NCI-H146 treated with DMSO at 0.1 percent for 48 hours (cell line): ENCODE data around the gene NBPF11.
"Not testable (repeated sequence)": the region's sequence is repeated elsewhere in the genome, so short reads cannot be mapped to it uniquely, and the experiment has no call there.

Experiments
- DNase-seq: peaks from one replicate; lab custom pipeline; 2025; ENCODE audit not compliant: unreplicated experiment; lab: John Stamatoyannopoulos, UW

NBPF11 gene

DNA sequence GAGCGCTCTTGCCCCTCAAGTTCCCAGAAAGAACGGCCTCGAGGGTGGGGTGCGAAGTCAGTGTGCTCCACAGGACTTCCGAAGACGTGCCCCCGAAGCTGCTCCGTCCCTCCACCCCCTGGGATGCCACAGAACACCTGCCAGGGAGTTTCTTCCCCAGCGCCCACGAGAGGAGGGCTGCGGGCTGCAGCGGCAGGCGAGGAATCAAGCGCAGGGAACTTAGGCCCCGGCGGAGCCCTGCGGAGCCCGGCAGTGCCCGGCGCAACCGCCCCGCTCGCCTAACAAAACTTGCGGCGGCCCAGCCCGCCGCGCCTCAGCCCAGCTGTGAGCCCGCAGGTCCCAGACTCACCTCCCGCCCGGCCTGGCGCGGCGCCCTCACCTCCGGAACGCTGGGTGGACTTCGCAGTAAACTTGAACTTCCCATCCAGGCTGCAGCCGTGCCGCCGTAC, 686 bp downstream of the NBPF11 start:
- not testable (repeated sequence) for DNase-seq

DNA sequence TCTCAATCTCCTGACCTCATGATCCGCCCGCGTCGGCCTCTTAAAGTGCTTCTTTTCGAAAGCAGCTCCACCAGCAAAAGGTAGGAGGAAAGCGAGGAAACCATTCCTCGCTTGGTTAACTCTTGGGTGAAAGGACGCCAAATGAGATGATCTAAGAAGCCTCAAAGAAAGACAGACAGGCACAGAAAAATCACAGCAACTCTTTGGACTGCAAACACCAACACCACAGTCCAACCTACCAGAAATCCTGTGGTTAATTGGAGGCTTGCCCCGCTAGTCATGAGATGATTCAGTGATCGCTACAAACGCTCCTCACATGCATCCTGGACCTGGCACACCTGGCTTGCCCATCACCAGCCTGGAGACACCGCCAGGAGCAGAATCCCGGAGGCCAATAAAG, 1.1 kb downstream of the NBPF11 start:
- not testable (repeated sequence) for DNase-seq

DNA sequence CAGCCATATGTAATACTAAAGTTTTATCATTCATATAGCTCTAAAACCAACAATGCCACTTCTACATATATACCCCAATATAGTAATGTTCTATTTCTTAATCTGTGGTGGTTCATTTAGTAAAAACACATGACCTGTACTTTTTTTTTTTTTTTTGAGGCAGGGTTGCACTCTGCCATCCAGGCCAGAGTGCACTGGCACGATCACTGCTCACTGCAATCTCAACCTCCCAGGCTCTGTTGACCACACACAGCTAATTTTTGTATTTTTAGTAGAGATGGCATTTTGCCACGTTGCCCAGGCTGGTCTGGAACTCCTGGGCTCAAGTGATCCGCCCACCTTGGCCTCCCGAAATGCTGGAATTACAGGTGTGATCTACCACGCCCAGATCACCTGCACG, 2.1 kb downstream of the NBPF11 start:
- DNase-seq, result not testable (repeated sequence)

DNA sequence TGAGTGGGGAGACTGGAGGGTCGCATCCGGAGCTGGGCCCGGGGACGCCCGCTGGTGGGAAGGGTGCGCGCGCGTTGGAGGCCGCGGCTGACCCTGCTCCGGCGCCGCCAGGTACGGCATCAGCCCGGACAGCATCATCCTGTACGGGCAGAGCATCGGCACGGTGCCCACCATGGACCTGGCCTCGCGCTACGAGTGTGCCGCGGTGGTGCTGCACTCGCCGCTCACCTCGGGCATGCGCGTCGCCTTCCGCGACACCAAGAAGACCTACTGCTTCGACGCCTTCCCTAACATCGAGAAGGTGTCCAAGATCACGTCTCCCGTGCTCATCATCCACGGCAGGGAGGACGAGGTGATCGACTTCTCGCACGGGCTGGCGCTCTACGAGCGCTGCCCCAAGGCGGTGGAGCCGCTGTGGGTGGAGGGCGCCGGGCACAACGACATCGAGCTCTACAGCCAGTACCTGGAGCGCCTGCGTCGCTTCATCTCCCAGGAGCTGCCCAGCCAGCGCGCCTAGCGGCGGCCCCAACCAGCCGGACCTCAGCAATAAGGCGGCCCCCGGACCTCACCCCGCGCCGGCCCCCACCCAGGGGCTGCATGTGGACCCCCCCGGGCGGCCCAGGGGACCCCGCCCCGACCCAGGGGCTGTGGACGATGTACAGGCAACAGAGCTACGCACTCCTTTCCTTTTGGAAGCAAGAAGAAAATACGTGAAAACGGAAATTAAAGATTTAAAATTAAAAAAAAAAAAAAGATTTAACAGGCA, 2.8 kb downstream of the NBPF11 start:
- not testable (repeated sequence) for DNase-seq

DNA sequence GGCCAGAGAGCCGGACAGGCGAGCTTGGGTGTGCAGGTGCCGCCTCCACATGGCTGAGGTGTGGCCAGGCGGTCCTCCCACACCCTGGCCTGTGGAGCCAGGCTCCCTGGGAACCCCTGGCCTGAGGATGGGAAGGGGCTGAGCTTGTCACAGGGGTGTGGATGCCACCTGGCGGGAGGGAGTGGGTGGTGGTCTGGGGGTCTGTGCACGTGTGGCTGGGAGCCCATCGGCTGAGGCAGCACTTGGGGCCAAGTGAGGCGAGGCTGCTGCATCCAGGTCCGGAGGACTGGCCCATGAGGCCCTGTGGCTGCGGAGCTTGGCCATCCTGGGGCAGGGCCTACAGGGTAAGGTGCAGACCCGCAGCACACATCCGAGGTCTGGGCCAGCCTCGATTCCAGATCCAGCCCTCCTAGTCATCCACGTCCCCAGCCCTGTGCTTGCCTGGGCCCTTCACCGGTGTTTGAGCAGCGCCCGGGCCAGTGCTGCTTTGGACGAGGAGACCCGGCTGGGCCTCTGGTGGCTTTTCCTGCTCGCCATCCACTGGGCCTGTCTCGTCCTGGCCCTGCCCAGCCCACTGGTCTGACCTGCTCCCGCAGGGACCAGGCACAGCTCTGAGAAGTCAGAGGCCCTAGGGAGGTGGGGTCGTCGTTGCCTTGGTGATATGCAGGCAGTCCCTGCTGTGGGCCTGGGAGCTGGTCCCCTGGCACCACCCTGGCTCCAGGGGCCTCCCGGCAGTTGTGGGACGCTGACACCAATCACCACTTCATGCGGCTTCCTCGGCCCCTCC, 4.8 kb downstream of the NBPF11 start:
- DNase-seq, result not testable (repeated sequence)

DNA sequence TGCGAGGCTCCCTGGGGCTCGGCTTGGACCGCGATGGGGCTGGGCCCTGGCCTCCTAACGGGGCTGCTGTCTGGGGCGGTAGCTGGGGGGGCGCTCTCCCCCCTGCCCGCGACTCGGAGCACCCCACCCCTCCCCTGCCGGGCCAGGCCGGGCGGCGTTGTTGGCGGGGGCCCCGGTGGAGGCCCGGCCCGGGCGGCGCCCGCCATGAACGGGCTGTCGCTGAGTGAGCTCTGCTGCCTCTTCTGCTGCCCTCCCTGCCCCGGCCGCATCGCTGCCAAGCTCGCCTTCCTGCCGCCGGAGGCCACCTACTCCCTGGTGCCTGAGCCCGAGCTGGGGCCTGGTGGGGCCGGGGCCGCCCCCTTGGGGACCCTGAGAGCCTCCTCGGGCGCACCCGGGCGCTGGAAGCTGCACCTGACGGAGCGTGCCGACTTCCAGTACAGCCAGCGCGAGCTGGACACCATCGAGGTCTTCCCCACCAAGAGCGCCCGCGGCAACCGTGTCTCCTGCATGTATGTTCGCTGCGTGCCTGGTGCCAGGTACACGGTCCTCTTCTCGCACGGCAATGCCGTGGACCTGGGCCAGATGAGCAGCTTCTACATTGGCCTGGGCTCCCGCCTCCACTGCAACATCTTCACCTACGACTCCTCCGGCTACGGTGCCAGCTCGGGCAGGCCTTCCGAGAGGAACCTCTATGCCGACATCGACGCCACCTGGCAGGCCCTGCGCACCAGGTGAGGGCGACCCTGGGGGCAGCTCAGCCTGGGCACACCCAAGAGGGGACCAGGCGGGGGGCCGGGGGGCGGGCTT, 5.7 kb downstream of the NBPF11 start:
- not testable (repeated sequence) for DNase-seq

DNA sequence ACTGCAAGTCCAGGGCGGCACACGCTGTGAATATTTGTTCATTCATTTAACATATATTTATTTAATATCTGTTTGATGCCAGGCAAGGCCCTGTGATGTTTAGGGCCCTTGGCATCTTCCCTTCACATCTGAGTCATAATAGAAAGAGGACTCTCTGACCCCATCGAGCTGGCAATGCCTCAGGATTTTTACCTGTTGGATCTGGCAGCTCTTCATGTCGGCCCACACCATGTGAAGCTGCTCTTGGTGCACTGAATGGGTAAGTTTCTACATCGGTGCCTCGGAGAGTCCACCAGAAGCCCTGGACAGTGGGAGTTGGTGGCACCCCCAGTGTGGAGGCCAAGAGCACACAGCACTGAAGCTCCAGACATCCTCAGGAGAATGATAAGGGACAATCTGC, 8.9 kb downstream of the NBPF11 start:
- not testable (repeated sequence) for DNase-seq

DNA sequence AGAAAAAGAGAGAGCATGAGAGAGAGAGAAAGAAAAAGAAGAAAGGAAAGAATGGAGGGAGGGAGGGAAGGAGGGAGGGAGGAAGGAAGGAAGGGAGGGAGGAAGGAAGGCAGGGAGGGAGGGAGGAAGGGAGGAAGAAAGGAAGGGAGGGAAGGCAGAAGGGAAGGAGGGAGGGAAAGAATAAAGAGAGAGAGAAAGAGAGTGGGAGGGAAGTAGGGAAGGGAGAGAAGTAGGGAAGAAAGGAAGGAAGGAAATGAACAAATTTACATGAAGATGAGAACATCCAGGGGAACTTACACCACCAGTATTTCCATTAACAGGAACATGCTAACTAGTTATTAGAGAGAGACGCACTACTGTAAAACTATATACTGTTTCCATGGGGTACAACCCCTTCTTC, 10.1 kb downstream of the NBPF11 start:
- DNase-seq, result not testable (repeated sequence)

DNA sequence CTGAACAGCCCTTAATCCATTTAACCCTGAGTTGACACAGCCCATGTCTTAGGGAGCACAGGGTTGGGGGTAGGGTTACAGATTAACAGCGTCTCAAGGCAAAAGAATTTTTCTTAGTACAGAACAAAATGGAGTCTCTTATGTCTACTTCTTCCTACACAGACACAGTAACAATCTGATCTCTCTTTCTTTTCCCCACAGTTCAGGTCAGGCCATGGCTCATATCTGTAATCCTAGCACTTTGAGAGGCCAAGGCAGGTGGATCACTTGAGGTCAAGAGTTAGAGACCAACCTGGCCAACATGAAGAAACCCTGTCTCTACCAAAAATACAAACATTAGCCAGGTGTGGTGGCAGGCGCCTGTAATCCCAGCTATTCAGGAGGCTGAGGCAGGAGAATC, 13.5 kb downstream of the NBPF11 start:
- DNase-seq, result not testable (repeated sequence)

DNA sequence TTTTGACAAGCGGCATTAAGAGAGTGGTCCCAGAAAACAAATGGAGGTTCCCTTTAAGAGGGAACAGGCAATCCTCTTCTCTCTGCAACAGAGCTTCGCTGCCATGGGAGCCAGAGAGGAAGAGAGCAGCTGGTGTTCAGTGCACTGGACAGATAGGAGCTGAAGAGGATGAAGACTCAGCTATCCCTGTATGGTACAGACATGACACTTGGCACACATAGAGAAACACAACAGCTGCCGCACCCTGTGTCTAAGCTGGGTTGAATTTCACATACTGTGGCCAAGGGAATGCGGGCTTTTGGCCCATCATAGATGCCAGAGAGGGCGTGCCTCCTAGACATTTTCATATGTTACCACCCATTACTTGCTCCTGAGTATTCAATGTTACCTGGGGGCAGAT, 29.7 kb downstream of the NBPF11 start:
- DNase-seq, result not testable (repeated sequence)

DNA sequence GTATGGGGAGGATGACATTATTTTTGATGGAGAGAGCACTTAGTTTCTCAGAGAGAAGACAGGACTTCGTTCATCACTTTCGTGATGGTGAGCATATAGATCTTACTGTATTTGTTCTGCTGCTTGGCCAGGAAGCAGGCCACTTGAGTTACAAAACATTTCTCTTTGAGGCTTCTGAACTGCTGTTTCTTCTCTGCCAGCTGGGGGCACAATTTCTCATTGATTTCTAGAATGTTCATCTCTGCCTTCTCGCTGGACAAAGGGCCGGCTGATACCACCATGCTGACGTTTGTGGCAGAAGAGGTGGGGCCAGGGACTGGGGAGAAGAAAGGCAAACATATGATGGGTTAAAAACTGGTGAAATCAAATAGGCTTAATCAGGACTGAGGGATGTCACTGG, 31.7 kb downstream of the NBPF11 start:
- DNase-seq, result not testable (repeated sequence)

DNA sequence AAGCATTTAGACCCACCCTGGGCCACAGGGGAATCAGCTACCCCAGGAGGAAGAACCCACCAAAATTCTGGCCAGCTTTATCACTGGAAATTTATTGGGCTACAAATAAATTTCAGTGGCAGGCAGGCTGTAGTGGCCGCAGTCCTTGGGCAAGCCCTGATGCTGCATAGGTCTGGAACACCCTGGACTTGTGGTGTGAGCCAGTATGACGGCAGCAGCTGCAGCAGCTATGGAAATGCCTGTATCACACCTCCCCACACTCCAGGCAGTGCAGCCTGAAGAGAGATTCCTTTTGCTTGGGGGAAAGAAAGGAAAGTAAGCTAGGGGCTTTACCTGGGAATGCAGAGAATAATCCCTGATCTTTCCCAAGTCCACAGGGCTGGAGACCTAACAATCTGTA, 56.3 kb downstream of the NBPF11 start:
- not testable (repeated sequence) for DNase-seq

DNA sequence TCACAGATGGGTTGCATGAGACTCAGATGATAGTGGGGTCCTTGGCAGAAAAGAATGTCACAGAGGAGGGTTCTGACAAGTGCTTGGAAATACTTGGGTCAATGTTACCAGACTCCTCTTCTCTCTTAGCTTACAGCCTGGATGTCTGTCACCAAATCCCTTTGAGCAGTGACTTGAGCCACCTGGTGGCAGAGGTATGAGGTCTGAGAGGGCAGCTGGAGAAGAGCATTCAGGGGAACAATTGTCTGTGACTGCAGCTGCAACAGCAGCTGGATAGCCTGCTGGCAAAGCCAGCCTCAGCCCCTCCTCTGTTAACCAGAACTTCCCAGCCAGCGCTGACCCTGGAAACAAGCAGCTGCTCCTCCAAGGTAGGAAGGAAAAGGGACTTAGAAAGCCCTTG, 65.9 kb downstream of the NBPF11 start:
- DNase-seq, result not testable (repeated sequence)

DNA sequence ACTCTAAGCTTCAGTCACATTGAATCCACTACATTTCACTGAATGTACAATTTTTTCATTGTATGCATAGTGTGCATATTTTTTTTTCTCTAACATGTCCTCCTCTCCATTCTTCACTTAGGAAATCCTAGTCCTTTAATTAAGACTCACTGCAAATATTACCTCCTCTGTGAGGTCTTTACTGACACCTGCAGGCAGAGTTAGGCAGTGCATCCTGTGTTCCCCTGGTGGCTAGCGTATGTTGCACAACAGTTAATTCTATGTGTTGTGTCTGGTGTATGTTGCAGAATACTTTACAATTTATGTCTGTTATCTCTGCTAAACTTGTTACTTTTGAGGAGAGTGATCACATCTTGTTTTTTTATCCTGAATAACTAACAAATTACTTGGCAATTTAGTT, 70.9 kb downstream of the NBPF11 start:
- not testable (repeated sequence) for DNase-seq

DNA sequence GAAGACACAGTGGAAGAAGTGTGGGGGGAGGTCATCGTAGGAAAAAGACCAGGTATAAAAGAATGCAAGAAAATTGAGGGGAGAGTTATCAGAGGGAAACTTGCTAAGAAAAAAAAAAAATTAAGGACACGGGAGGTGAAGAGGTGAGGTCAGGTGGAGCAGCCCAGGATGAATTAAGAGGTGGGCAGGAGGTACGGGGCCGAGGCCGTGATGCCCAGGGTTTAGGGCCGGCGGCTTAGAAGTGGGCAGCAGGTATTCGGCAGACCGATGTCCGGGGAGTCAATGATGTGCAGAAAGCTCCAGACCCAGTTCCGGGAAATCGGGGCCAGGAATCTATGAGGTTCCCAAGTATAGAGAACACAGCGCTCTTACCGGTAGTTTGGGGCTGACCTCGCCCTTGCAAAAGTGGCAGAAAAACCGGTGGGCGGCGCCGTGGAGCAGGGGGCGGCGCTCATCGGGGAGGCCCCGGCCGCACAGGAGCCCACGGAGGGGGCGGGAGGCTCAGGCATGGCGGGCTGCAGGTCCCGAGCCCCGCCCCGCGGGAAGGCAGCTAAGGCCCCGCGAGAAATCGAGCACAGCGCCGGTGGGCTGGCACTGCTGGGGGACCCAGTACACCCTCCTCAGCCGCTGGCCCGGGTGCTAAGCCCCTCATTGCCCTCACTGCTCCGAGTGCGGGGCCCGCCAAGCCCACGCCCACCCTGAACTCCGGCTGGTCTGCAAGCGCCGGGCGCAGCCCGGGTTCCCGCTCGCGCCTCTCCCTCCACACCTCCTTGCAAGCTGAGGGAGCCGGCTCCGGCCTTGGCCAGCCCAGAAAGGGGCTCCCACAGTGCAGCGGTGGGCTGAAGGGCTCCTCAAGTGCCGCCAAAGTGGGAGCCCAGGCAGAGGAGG, 73.2 kb downstream of the NBPF11 start:
- not testable (repeated sequence) for DNase-seq

DNA sequence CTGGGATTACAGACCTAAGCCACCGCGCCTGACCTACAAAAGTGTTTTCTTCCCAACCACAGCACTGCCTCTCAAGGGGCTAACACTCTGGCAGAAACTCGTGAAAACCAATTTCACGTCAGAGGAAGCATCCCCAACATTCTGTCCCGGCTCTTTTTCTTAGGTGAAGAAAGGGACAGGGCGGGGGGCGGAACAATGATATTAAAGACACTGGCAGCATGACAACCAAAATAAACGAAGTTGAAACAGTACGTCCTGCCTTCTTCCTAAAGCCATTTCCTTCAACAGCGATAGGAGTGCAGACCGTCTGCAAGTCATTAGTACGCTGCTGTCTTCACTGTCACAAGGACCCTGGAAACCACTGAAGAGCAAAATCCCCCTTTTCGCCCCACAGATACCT, 74.0 kb downstream of the NBPF11 start:
- not testable (repeated sequence) for DNase-seq

DNA sequence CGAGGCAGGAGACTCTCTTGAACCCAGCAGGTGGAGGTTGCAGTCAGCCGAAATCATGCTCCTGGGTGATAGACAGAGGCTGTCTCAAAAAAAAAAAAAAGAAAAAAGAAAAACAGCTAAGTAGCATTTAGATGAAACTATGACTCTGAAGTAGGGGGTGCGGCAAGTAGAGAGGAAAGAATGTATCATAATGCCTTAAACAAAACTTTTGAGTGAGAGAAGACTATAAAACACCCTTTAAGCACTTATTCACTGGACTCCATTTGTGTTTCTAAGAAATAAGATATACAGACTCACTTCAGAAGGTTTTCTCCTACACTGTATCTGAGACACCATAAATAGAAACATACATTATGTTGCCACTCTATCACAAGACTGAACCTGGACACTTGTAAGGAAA, 74.6 kb downstream of the NBPF11 start:
- not testable (repeated sequence) for DNase-seq

DNA sequence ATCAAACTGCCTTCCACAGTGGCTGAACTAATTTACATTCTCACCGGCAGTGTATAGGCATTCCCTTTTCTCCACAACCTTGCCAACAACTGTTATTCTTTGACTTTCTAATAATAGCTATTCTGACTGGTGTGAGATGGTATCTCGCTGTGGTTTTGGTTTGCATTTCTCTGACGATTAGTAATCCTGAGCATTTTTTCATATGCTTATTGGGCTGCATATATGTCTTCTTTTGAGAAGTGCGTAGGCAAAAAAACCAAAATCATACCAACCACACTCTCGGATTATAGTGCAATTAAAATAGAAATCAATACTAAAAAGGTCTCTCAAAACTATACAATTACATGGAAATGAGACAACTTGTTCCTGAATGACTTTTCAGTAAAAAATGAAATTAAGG, 78.7 kb downstream of the NBPF11 start:
- not testable (repeated sequence) for DNase-seq

DNA sequence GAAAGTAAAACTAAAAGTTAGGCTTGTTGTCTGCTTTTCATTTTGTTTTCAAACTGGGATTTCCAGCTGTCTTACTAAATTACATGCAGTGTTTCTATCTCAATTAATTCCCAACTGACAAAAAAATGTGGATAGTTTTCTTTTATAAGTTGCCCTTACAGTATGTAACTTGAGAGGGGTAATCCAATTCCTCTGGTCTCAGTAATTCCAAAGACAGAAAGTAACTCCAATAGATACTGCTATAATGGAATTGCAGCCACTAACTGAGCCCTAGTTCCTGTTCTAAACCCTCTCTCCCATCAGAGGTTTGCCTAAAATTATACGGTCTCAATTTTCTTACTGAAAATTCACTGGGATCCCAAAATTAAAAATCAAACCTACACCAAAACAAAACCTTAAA, 83.5 kb downstream of the NBPF11 start:
- DNase-seq, result not testable (repeated sequence)

DNA sequence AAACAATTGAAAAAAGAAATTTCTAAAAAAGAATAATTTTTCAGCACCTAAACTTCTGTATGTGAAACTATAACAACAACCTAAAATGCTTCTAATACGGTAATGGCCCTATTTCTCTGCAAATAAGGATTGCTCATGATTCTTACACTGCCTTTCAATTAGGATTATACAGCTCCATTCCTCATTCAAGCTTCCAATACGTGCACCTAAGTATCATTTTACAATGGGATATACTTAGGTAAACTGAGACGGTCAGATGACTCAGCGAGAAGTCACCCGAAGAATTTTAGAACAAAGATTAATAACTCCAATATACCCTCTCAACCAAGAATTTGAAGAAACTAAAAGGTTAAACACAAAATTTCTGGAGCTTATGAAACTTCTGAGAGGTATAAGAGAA, 83.9 kb downstream of the NBPF11 start:
- not testable (repeated sequence) for DNase-seq
